Ovary (tissue), 9 donors: ENCODE results near the gene FBXL16. TPM values are rescaled to one million over a fixed set of nuclear protein-coding genes. Genes with fewer than 3 reads are reported as not detected.

Experiments
- DNase-seq, 5 donors: peaks; one replicate each; pipeline ENCODE4 v3.0.0-alpha.2; 2019 to 2020
- H3K27ac ChIP-seq, 2 donors: fragments of 200-600 bp; one replicate each; pipeline versions ENCODE4 v1.5.1 to v1.8.0; 2019 to 2022
- H3K27me3 ChIP-seq: fragments of 200-600 bp; one replicate; pipeline ENCODE4 v1.8.0; 2022
- H3K36me3 ChIP-seq: fragments of 200-600 bp; sonication (generic); one replicate; pipeline ENCODE4 v1.5.1; 2019
- H3K4me1 ChIP-seq: one replicate; pipeline ENCODE4 v1.8.1; 2013; ENCODE audit warnings: mild to moderate bottlenecking, moderate library complexity; ENCODE audit not compliant: insufficient read depth
- H3K4me3 ChIP-seq: fragments of 200-600 bp; sonication (generic); one replicate; pipeline ENCODE4 v1.5.1; 2017
- H3K9me3 ChIP-seq, 2 donors: fragments of 200-600 bp in 1 of 2; sonication (generic) in 1 of 2; one replicate each; pipeline versions ENCODE4 v1.5.1 to v1.8.1; 2013 to 2019; ENCODE audit warnings: mild to moderate bottlenecking in 1 of 2, moderate library complexity in 1 of 2
- EP300 ChIP-seq: sonication (generic); formaldehyde crosslinking; IDR thresholded peaks from one replicate; pipeline ENCODE4 v1.6.1; 2017; ENCODE audit warnings: antibody characterized with exemption
- POLR2A ChIP-seq: fragments of 450-650 bp; IDR thresholded peaks from one replicate; pipeline ENCODE4 v1.6.1; 2017; ENCODE audit warnings: antibody characterized with exemption, mild to moderate bottlenecking, moderate library complexity
- WGBS, 3 donors: extraction: QIAGEN DNeasy Blood & Tissue Kit in 1 of 3; methylation state at CpG; one replicate each; pipeline versions ENCODE4 v1.1.5 to v1.1.7; 2013 to 2017; 5-methylcytosine and 5-hydroxymethylcytosine counted together
- intact Hi-C, 4 donors: fragments of 100-400 bp; cut with DNase I; formaldehyde crosslinking; loops; one replicate each; pipeline versions ENCODE4 v1.11.0 to v1.15.1; 2022 to 2023
- polyA plus RNA-seq, 2 donors: library from polyadenylated mRNA; stranded (reverse); fragments of 200-250 nt in 1 of 2; fragments of 350-450 nt in 1 of 2; fragmentation: Illumina TruSeq in 1 of 2; extraction: RNeasy Lipid Tissue Mini Kit (QIAGEN cat#74804) in 1 of 2; gene quantifications; one replicate each; pipeline ENCODE4 v1.2.3, GENCODE V29; 2013 to 2014
- total RNA-seq, 7 donors: library from RNA; depleted of rRNA in 2 of 7; stranded (reverse); fragments of >200 nt in 2 of 7; fragmentation: NEBNext Ultra II Directional in 3 of 7; extraction: Animal tissue kit (Norgen Biotek cat#: 25700) in 3 of 7; gene quantifications; one replicate each; pipeline versions ENCODE4 v1.1.0 to v1.2.4, GENCODE V29; 2016 to 2023
- TF ChIP-seq, protein P1 (sequence below), 3 donors: fragments of 450-650 bp in 2 of 3; fragments of 200-600 bp in 1 of 3; IDR thresholded peaks; one replicate each; pipeline versions ENCODE4 v1.5.1 to v1.8.0; 2016 to 2022; ENCODE audit warnings: antibody characterized with exemption in 3 of 3, mild to moderate bottlenecking in 1 of 3
- donor health status: DM: no; HTN: no; CAD: no; lungs with moderate emphysema.
- donor health status: DM: no; HTN: no; CAD: no.
- donor health status: Bipolar disorder and iron deficiency.
- donor health status: DM: yes; HTN: yes; CAD: no.
- donor health status: DM: no; HTN: no; CAD: no.
- donor health status: DM: yes; HTN: yes; CAD: no.

The FBXL16 gene
- total and polyA plus RNA-seq, 9 donors, result 0.22 to 2.5 (median 0.95) TPM; not detected in 1

DNA sequence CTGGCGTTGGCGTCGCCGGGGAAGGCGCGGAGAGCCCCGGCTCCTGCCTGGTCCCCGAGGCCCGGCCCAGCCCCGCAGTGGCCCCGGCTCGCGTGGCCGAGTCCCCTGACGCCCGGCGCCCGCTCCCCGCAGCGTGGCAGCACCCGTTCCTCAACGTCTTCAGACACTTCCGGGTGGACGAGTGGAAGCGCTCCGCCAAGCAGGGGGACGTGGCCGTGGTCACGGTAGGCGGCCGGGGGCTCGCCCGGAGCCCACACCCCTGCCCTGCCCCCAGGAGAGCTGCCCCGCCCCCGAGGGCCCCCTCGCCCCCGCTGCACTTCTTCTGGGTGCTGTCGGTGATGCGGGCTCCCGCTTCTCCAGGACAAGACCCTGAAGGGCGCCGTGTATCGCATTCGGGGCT is 56.0 kb downstream of the FBXL16 start:
- 0 to 1% (median 0%) methylated on average over 30 to 44 of the region's 44 CpGs for WGBS, 3 donors
- Histone ChIP-seq H3K36me3 (no peaks in the 10 kb centered on the region), H3K9me3 (no peaks in the 10 kb centered on the region), H3K4me3 (peak overlapping the region; percentile 71), H3K27me3 (no peaks in the 10 kb centered on the region), H3K4me1 (peaks cover 12% of the 10 kb centered on the region), H3K27ac (peak overlapping the region in 1 of 2 donors; percentile 93)
- TF ChIP-seq EP300, result no peak
- no peak for TF ChIP-seq POLR2A
- TF ChIP-seq, protein P1, sequence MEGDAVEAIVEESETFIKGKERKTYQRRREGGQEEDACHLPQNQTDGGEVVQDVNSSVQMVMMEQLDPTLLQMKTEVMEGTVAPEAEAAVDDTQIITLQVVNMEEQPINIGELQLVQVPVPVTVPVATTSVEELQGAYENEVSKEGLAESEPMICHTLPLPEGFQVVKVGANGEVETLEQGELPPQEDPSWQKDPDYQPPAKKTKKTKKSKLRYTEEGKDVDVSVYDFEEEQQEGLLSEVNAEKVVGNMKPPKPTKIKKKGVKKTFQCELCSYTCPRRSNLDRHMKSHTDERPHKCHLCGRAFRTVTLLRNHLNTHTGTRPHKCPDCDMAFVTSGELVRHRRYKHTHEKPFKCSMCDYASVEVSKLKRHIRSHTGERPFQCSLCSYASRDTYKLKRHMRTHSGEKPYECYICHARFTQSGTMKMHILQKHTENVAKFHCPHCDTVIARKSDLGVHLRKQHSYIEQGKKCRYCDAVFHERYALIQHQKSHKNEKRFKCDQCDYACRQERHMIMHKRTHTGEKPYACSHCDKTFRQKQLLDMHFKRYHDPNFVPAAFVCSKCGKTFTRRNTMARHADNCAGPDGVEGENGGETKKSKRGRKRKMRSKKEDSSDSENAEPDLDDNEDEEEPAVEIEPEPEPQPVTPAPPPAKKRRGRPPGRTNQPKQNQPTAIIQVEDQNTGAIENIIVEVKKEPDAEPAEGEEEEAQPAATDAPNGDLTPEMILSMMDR (IDR thresholded peaks at IDR 0.05), result no peak
- intact Hi-C loops, result loop anchor here in 1 of 4 donors (10.0 kb wide), 1 partner anchor 265 kb away; the partner anchor contains the start of gene PGAP6
- no peak for DNase-seq

DNA sequence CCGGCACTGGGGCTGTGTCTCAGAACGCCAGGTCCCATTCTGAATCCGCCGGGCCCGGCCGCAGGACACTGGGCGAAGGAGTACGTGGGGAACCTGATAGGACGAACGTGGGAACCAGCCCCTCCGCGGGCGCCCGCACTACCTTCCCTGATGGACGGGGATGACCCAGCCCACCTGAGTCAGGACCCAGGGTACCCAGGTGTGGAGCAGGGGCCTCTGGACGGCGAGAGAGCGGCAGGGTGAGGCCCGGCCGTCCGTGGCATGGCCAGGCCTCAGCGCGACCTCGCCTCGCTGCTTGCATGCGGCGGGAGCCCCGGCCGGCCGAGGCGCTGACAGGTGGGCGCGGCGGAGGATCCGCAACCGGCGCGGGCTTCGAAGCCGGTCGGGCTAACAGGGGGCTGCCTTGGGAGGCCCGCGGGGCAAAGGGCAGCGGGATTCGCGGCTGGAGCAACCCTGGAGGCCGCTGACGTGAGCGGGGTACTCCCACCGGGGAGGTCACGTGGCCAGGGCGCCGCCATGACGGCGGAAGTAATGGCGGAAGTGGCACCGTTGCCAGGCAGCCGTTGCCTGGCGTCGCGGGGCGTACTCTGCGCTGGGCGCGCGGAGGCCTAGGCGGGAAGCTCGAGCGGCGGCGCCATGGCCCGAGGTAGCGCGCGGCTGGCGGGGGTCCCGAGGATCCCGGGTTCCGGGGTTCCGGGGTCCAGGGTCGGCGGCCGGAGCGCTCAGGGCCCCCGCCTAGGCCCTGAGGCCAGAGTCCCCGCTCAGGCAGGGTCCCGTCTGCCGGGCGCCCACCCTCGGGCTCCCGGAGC is 56.6 kb downstream of the FBXL16 start, which contains the start of gene WDR90:
WDR90 (plus strand) TSS at position 585 of the 809 bp plus-strand sequence; CDS start at position 637, 52 bp downstream.
- Histone ChIP-seq H3K27ac (peak within 1 kb of the TSS; percentile 48 to 93), H3K9me3 (no peaks in the 10 kb centered on the region), H3K4me3 (peak within 1 kb of the TSS; percentile 71), H3K36me3 (no peaks in the 10 kb centered on the region), H3K4me1 (peaks cover 12% of the 10 kb centered on the region), H3K27me3 (no peaks in the 10 kb centered on the region)
- intact Hi-C loops, result no loop called here
- peak; percentile 73 for TF ChIP-seq POLR2A
- TF ChIP-seq, protein P1 (IDR thresholded peaks at IDR 0.05), result no peak
- no peak for TF ChIP-seq EP300
- peak; percentile 91 to 97 (median 94) for DNase-seq
- 1 to 2% (median 2%) methylated on average over 76 to 91 of the region's 91 CpGs for WGBS, 3 donors

DNA sequence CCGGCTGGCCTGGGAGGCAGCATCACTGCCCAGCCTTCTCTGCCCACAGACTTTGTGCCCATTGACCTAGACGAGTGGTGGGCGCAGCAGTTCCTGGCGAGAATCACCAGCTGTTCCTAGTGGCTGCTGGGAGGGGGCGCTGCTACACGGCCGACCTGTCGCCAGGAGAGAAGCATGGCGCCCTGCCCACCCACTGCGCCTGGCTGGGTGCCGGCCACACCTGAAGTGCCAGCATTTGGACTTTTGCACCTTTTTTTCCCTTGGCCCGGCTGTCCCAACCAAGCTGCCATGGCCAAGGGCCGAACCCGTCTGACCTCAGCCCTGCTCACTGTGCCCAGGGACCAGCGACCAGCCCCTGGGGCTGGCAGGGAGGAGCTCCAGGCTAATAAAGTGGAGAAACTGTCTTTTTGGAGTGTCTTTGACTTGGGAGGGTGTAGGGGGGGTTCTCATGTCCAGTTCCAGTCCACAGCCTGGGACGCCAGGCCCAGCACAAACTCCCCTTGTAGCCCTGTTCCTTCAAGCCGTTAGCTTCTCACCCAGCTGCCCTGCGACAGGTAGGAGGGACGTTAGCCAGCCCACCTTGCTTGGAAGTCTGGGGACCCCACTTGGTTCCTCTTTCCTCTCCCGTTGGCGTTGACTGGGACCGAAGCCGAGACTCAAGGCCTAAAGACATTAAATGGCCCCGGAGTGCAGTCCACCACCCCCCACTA is 57.4 kb downstream of the FBXL16 start:
- Histone ChIP-seq H3K36me3 (no peaks in the 10 kb centered on the region), H3K27ac (peak overlapping the region in 1 of 2 donors; percentile 93), H3K4me1 (peaks cover 15% of the 10 kb centered on the region), H3K9me3 (no peaks in the 10 kb centered on the region), H3K4me3 (peak overlapping the region; percentile 71), H3K27me3 (no peaks in the 10 kb centered on the region)
- no peak for DNase-seq
- TF ChIP-seq POLR2A (no peak), EP300 (no peak)
- TF ChIP-seq, protein P1 (IDR thresholded peaks at IDR 0.05), result no peak
- intact Hi-C loops, result no loop called here
- 37 to 44% (median 38%) methylated on average over 23 to 24 of the region's 24 CpGs for WGBS, 3 donors

DNA sequence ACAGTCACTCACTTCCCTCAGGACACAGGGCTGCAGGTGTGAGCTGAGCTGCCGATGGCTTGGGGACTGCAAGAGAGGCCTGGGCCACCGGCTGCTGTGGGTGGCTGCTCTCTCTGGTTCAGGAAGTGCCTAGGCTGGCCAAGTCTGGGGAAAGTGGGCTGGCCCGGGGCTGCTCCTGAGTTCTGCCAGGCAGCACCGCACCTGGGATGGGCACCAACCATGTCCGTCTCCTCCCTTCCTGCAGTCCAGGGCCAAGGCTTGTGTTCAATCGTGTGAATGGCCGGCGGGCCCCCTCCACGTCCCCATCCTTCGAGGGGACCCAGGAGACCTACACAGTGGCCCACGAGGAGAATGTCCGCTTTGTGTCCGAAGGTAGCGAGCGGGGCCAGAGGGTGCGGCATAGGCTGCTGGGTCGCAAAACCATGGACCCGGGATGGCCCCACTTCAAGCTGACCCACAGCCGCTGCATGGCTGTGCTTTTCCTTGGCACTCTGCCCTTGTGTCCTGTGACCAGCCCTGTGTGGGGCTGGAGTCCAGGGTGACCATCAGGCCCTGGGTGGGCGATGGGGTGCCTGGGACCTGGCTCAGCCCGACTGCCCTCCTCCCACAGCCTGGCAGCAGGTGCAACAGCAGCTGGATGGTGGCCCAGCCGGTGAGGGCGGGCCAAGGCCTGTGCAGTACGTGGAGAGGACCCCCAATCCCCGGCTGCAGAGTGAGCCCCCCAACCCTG is 58.3 kb downstream of the FBXL16 start:
- H3K27ac ChIP-seq, result no peak overlapping the region

More for the DNA sequence above, 58.3 kb downstream of the FBXL16 start:
- Histone ChIP-seq H3K4me3 (no peak overlapping the region), H3K9me3 (no peaks in the 10 kb centered on the region), H3K36me3 (no peaks in the 10 kb centered on the region), H3K4me1 (peaks cover 22% of the 10 kb centered on the region), H3K27me3 (no peaks in the 10 kb centered on the region)
- 74 to 86% (median 77%) methylated on average over 24 to 25 of the region's 25 CpGs for WGBS, 3 donors
- TF ChIP-seq POLR2A (no peak), EP300 (no peak)
- TF ChIP-seq, protein P1 (IDR thresholded peaks at IDR 0.05), result no peak
- no peak for DNase-seq
- intact Hi-C loops, result no loop called here
